SK-N-SH (cell line): Measurements from ENCODE around the gene PDHA2. TPM values are rescaled to one million over a fixed set of nuclear protein-coding genes. Genes with fewer than 3 reads are reported as not detected.

ENCODE experiments used
- CTCF ChIA-PET: fragments of 300-600, 350-600 bp; formaldehyde crosslinking; extraction: SDS; loops from one replicate; lab custom pipeline; 2021; lab: Yijun Ruan, JAX
- POLR2A ChIA-PET: fragments of 350-600 bp; sonication (Branson Sonifier 250); formaldehyde crosslinking; extraction: SDS; loops from one replicate; lab custom pipeline; 2020; ENCODE audit warnings: antibody characterized with exemption, inconsistent platforms; lab: Yijun Ruan, JAX
- DNase-seq: peaks from one replicate; pipeline ENCODE4 v3.0.0; 2012
- H2AFZ ChIP-seq: fragments of 200-600 bp; sonication (generic); 2 replicates; pipeline ENCODE4 v1.8.1; 2016; ENCODE audit warnings: antibody characterized with exemption, mild to moderate bottlenecking, low read depth
- H3F3A ChIP-seq: fragments of 200-600 bp; sonication (generic); replicated peaks from 2 replicates; pipeline ENCODE3; 2016; ENCODE audit warnings: antibody characterized with exemption, mild to moderate bottlenecking; ENCODE audit not compliant: insufficient read depth
- H3K27ac ChIP-seq, 2 experiments: fragments of 200-500 bp in 1 of 2; fragments of 200-600 bp in 1 of 2; sonication (Bioruptor generic) in 1 of 2; sonication (generic), shearing (Covaris generic) in 1 of 2; 2 replicates each; pipeline versions ENCODE4 v1.5.1 to v1.6.1; 2014 to 2016; ENCODE audit warnings: low read depth in 2 of 2, inconsistent platforms in 1 of 2, low read length in 1 of 2, mild to moderate bottlenecking in 1 of 2, mixed read lengths in 1 of 2
- H3K27me3 ChIP-seq: fragments of 200-600 bp; sonication (generic), shearing (Covaris generic); 2 replicates; pipeline ENCODE4 v1.6.1; 2016; ENCODE audit warnings: mixed run types; ENCODE audit not compliant: insufficient read depth
- H3K36me3 ChIP-seq, 2 experiments: fragments of 200-500 bp in 1 of 2; fragments of 200-600 bp in 1 of 2; sonication (Bioruptor generic) in 1 of 2; sonication (generic) in 1 of 2; replicated peaks in 1 of 2; 2 replicates each; pipeline versions ENCODE3 to v1.5.1; 2014 to 2016; ENCODE audit warnings: low read length in 1 of 2, mild to moderate bottlenecking in 1 of 2; ENCODE audit not compliant: insufficient read depth in 2 of 2, control insufficient read depth in 1 of 2
- H3K4me1 ChIP-seq, 2 experiments: fragments of 200-500 bp in 1 of 2; fragments of 200-600 bp in 1 of 2; sonication (Bioruptor generic) in 1 of 2; sonication (generic), shearing (Covaris generic) in 1 of 2; 2 replicates each; pipeline versions ENCODE4 v1.5.1 to v1.6.1; 2014 to 2016; ENCODE audit warnings: low read depth in 1 of 2, low read length in 1 of 2, mixed run types in 1 of 2; ENCODE audit not compliant: insufficient read depth in 2 of 2, control insufficient read depth in 1 of 2
- H3K4me2 ChIP-seq: fragments of 200-600 bp; sonication (generic), shearing (Covaris generic); 2 replicates; pipeline ENCODE4 v1.6.1; 2017; ENCODE audit warnings: mixed run types
- H3K4me3 ChIP-seq, 2 experiments: fragments of 200-500 bp in 1 of 2; fragments of 200-600 bp in 1 of 2; sonication (Bioruptor generic) in 1 of 2; sonication (generic), shearing (Covaris generic) in 1 of 2; 2 replicates each; pipeline versions ENCODE4 v1.5.1 to v1.8.1; 2014 to 2016; ENCODE audit warnings: low read depth in 2 of 2, inconsistent platforms in 1 of 2, low read length in 1 of 2, mild to moderate bottlenecking in 1 of 2, mixed read lengths in 1 of 2, moderate library complexity in 1 of 2
- H3K79me2 ChIP-seq: fragments of 200-600 bp; sonication (generic); 2 replicates; pipeline ENCODE4 v1.8.1; 2017; ENCODE audit warnings: mild to moderate bottlenecking; ENCODE audit not compliant: insufficient read depth
- H3K9ac ChIP-seq: fragments of 200-600 bp; sonication (generic); 2 replicates; pipeline ENCODE4 v1.6.1; 2017; ENCODE audit warnings: mixed run types
- H3K9me2 ChIP-seq: fragments of 200-600 bp; sonication (generic); 2 replicates; pipeline ENCODE4 v1.6.1; 2017; ENCODE audit warnings: mixed run types
- H3K9me3 ChIP-seq: fragments of 200-600 bp; sonication (generic); 2 replicates; pipeline ENCODE4 v1.6.1; 2017; ENCODE audit warnings: mixed run types, mild to moderate bottlenecking, moderate library complexity
- H4K20me1 ChIP-seq: fragments of 200-600 bp; sonication (generic); 2 replicates; pipeline ENCODE4 v1.6.1; 2017; ENCODE audit warnings: mild to moderate bottlenecking, mixed run types; ENCODE audit not compliant: insufficient read depth
- ELF1 ChIP-seq: IDR thresholded peaks from 2 replicates; pipeline ENCODE4 v1.4.0; 2012
- EP300 ChIP-seq, 2 experiments: IDR thresholded peaks; 2 replicates each; pipeline versions ENCODE4 v1.4.0 to v1.6.1; 2012; ENCODE audit warnings: borderline replicate concordance in 1 of 2, low read depth in 1 of 2, low read length in 1 of 2
- EZH2phosphoT487 ChIP-seq: fragments of 200-600 bp; sonication (generic); IDR thresholded peaks from 2 replicates; pipeline ENCODE4 v1.6.1; 2017; ENCODE audit warnings: low read depth, mixed run types, mild to moderate bottlenecking, antibody characterized with exemption, moderate library complexity, borderline replicate concordance
- FOSL2 ChIP-seq: IDR thresholded peaks from 2 replicates; pipeline ENCODE4 v1.4.0; 2012; ENCODE audit warnings: low read depth, mild to moderate bottlenecking, moderate library complexity, borderline replicate concordance
- GABPA ChIP-seq: IDR thresholded peaks from 2 replicates; pipeline ENCODE4 v1.4.0; 2012; ENCODE audit warnings: low read depth, mild to moderate bottlenecking
- IRF3 ChIP-seq: fragments of 150-350 bp; IDR thresholded peaks from 2 replicates; pipeline ENCODE4 v1.6.1; 2016; ENCODE audit warnings: mild to moderate bottlenecking, low read depth, low read length
- JUND ChIP-seq: IDR thresholded peaks from 2 replicates; pipeline ENCODE4 v1.4.0; 2012
- MEF2A ChIP-seq: IDR thresholded peaks from 2 replicates; pipeline ENCODE4 v1.4.0; 2012; ENCODE audit warnings: low read depth, borderline replicate concordance
- MXI1 ChIP-seq: IDR thresholded peaks from 2 replicates; pipeline ENCODE4 v1.6.1; 2012; ENCODE audit warnings: mild to moderate bottlenecking, low read depth, low read length, improper control_type of control experiment
- NFIC ChIP-seq: IDR thresholded peaks from 2 replicates; pipeline ENCODE4 v1.4.0; 2012; ENCODE audit warnings: borderline replicate concordance
- PBX3 ChIP-seq: IDR thresholded peaks from 2 replicates; pipeline ENCODE4; 2012
- RAD21 ChIP-seq: IDR thresholded peaks from 2 replicates; pipeline ENCODE4 v1.6.1; 2012; ENCODE audit warnings: mild to moderate bottlenecking, low read length
- RCOR1 ChIP-seq: fragments of 150-350 bp; IDR thresholded peaks from 2 replicates; pipeline ENCODE4 v1.6.1; 2017; ENCODE audit warnings: antibody characterized with exemption, low read length
- REST ChIP-seq: IDR thresholded peaks from 2 replicates; pipeline ENCODE4 v1.6.1; 2012; ENCODE audit warnings: mild to moderate bottlenecking, low read depth, low read length, moderate library complexity
- RFX5 ChIP-seq: IDR thresholded peaks from 2 replicates; pipeline ENCODE4 v1.6.1; 2012; ENCODE audit warnings: mild to moderate bottlenecking, improper control_type of control experiment, low read length
- TAF1 ChIP-seq: IDR thresholded peaks from 2 replicates; pipeline ENCODE4 v1.6.1; 2012; ENCODE audit warnings: low read depth, mild to moderate bottlenecking, low read length, moderate library complexity, borderline replicate concordance
- USF1 ChIP-seq: IDR thresholded peaks from 2 replicates; pipeline ENCODE4 v1.4.0; 2012; ENCODE audit warnings: low read depth, borderline replicate concordance
- USF2 ChIP-seq: fragments of 150-350 bp; IDR thresholded peaks from 2 replicates; pipeline ENCODE4 v1.6.1; 2017; ENCODE audit warnings: antibody characterized with exemption, low read length, low read depth, borderline replicate concordance
- WGBS: methylation state at CpG from one replicate; pipeline ENCODE4 v1.1.6; 2017; ENCODE audit warnings: low lambda C conversion rate; 5-methylcytosine and 5-hydroxymethylcytosine counted together
- polyA plus RNA-seq, 3 experiments: library from polyadenylated mRNA; depleted of rRNA; stranded (reverse); fragments of >200 nt; gene quantifications; 2 replicates each; pipeline ENCODE4 v1.2.3, GENCODE V29; 2012

The PDHA2 gene
- polyA plus RNA-seq, 1 of the 3 experiments (the other 2 are of a cell fraction) = not detected

- Histone ChIP-seq H2AFZ (no peak overlapping the region), H3K36me3 (no peaks in the 10 kb centered on the region), H3K9me2 (no peaks in the 10 kb centered on the region), H3K4me3 (no peak overlapping the region), H3K27ac (no peak overlapping the region), H3K4me2 (no peak overlapping the region), H3K79me2 (no peaks in the 10 kb centered on the region), H3K9ac (no peak overlapping the region), H3K4me1 (peaks cover 0 to 15% of the 10 kb centered on the region in 2 experiments; a peak in 2 of 4 replicates), H3F3A (no peaks in the 10 kb centered on the region), H3K9me3 (no peaks in the 10 kb centered on the region), H3K27me3 (no peaks in the 10 kb centered on the region), H4K20me1 (no peaks in the 10 kb centered on the region)
- WGBS = 70% methylated on average over 2 of the region's 2 CpGs
- POLR2A ChIA-PET = no interaction called here
- CTCF ChIA-PET = no interaction called here
- TF ChIP-seq USF1 (no peak), TAF1 (no peak), USF2 (no peak), RCOR1 (no peak), MEF2A (no peak), FOSL2 (no peak), EZH2phosphoT487 (no peak), RAD21 (no peak), NFIC (no peak), IRF3 (no peak), RFX5 (no peak), PBX3 (no peak), MXI1 (no peak), JUND (no peak)
- DNase-seq = no peak
Measured at GRCh38 chr4:95838192-95838591, 1.7 kb upstream of the PDHA2 start.

- Histone ChIP-seq H3K9me3 (no peaks in the 10 kb centered on the region), H3K4me2 (no peak overlapping the region), H3K27ac (no peak overlapping the region; a peak in 1 of 4 replicates), H4K20me1 (no peaks in the 10 kb centered on the region), H3F3A (no peaks in the 10 kb centered on the region), H3K79me2 (no peaks in the 10 kb centered on the region), H2AFZ (no peak overlapping the region), H3K9ac (no peak overlapping the region), H3K27me3 (no peaks in the 10 kb centered on the region), H3K4me3 (no peak overlapping the region), H3K4me1 (no peaks in the 10 kb centered on the region), H3K9me2 (no peaks in the 10 kb centered on the region), H3K36me3 (no peaks in the 10 kb centered on the region)
- ChIA-PET POLR2A (no interaction called here), CTCF (no interaction called here)
- no peak for DNase-seq
- WGBS = 28% methylated on average over 3 of the region's 3 CpGs
- TF ChIP-seq USF1 (no peak), JUND (no peak), REST (no peak), MEF2A (no peak), EP300 (IDR thresholded peaks at IDR 0.05; ENCODE audit: borderline replicate concordance in 1 of 2, low read depth in 1 of 2, low read length in 1 of 2) (no peak), ELF1 (no peak), NFIC (no peak), MXI1 (no peak), EZH2phosphoT487 (no peak), GABPA (no peak)
Measured at GRCh38 chr4:95847908-95848460, 8.1 kb downstream of the PDHA2 start.
